Iris pigment epithelial cell (primary cell): ENCODE data around the gene PRKCA.
A peak's percentile ranks its signal among the peaks of the same experiment; 100 is the strongest.
"Not testable (repeated sequence)": the region's sequence is repeated elsewhere in the genome, so short reads cannot be mapped to it uniquely, and the experiment has no call there.

Source experiments
- DNase-seq: peaks from one replicate; pipeline ENCODE4 v3.0.0-alpha.2; 2011; ENCODE audit warnings: low read depth

The PRKCA gene

DNA sequence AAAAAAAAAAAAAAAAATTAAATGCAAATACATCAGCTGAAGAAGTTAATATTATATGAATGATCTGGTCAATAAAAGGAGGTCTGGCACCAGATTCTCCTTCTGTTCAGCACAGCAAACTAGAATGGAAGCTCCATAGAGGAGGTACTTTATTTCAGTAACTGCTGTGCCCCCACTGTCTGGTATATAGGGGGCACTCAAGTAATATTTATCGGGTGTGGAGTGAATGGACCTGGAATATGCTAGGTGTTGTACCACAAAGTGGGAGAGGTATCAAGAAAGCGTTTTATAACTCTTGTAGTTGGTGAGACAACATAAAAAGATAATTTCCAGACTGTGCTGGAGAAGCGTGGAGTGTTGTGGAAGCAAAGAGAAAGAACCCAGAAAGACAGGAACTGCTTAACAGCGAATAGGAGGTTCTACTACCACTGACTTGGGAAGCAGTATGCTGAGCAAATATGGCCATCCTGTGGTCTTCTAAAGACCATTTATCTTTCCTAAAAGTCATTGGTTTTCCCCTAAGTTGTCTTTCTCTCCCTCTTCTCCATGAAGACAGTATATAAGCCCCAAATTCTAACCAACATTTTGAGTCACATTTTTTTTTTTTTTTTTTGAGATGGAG lies 12.2 kb upstream of the PRKCA start:
- DNase-seq = no peak

- DNase-seq = no peak
Measured at GRCh38 chr17:66292353-66292752, 10.1 kb upstream of the PRKCA start.

GRCh38 chr17:66296289-66296725 lies 6.1 kb upstream of the PRKCA start:
- DNase-seq = no peak

- DNase-seq = not testable (repeated sequence)
Measured at GRCh38 chr17:66297443-66297842, 5.0 kb upstream of the PRKCA start.

GRCh38 chr17:66299711-66300110 lies 2.7 kb upstream of the PRKCA start:
- DNase-seq = peak; percentile 67

- peak; percentile 58 for DNase-seq
Measured at GRCh38 chr17:66300956-66301355, 1.5 kb upstream of the PRKCA start.

DNA sequence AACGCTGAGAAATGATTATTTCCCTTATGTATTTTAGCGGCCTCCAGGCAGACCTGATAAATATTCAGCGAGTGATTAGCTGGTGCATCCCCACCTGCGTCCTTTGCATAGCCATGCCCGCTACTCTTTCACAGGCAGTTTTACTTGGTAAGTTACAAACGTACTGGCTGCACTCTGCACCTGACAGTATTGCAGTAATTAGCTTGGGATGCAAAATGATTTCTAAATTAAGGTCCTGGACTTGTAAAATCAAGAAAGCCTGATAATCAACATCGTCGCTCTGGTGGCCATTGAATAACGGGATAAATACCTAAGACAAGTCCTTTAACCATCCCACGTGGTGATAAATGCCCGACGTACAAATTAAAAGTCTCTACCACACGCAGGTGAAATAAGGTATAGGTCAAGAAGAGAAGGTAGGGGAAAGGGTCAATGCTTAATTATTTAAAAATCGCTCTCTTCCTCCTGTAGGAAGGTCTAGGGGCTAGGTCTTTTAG lies 998 bp upstream of the PRKCA start:
- DNase-seq = no peak

GRCh38 chr17:66302761-66303626 lies 581 bp downstream of the PRKCA start:
- no peak for DNase-seq

DNA sequence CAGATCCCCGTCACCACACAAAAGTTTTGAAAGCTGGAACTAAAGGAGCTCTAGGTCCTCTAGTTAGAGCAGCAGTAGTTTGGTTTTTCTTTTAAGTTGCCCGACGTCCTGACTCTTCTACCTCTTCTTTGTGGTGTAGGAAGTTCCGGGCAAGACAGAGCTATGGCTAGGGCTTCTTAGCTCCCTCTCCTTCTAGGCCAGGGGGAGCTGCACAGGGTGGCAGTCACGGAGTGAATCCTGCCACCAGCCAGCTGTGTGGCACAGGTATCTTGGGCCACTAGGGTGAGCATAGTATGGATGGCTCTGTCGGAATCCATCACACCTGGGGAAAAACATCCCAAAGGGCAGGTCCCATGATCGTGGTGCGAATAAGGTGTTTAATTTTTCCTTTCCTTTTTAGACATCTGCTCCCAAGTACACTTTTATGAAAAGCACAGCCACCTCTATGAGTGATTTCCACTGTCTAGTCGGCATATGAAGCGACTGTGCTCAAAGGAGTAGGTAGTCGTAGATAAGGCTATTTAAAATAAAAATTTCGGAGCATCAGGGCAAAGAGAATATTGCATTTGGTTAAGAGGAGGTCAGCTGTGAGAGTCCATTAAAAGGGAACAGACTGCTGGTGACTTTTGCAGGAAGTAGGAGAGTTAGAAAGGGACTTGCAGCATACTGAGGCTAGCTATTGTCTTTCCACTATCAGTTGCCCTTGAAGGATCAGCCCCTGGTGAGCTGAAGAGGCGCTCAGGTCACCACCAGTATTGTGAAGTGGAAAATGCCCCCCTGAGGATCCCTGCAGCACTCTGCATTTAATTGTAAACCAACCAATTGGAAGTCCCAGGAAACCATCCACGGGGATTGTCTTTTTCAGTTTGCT lies 2.1 kb downstream of the PRKCA start:
- DNase-seq = no peak

DNA sequence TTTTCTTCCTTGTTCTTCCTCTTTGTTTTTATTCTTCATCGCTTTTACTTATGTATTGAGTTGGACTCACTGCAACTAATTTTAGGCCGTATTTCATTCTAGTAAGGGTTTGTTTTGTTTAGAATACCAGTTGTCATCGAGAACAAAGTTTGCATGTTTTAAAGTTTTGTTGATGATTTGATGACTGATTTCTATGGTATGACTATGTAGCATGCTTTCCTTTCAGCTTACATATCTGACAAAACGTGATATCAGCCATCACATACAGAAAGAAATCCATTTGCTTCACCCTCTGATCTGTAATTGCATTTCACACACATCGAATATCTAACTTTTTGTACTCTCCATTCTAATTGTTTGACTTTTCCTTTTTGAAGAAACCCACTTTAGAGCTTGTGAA lies 4.0 kb downstream of the PRKCA start:
- DNase-seq = peak; percentile 78

GRCh38 chr17:66307257-66307656 lies 4.8 kb downstream of the PRKCA start:
- DNase-seq = no peak

DNA sequence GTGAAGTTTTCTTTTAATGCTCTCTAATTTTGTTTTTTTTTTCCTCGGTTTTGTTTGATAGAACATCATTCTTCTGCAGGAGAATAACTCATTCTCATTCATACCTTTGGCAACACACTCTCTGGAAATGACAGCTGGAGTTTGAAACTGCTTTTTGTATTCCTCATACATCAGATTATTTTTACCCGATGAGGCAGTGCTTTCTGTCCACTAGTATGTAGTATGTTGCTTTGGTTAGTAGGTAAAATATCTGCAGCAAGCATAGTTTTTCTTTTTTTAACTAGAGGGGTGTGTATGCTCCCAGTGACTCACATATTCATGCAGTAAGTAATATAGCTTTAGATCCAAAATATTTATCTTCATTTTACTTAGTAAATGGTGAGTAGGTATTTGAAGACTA lies 6.4 kb downstream of the PRKCA start:
- no peak for DNase-seq

- DNase-seq = no peak
Measured at GRCh38 chr17:66309793-66310192, 7.4 kb downstream of the PRKCA start.

DNA sequence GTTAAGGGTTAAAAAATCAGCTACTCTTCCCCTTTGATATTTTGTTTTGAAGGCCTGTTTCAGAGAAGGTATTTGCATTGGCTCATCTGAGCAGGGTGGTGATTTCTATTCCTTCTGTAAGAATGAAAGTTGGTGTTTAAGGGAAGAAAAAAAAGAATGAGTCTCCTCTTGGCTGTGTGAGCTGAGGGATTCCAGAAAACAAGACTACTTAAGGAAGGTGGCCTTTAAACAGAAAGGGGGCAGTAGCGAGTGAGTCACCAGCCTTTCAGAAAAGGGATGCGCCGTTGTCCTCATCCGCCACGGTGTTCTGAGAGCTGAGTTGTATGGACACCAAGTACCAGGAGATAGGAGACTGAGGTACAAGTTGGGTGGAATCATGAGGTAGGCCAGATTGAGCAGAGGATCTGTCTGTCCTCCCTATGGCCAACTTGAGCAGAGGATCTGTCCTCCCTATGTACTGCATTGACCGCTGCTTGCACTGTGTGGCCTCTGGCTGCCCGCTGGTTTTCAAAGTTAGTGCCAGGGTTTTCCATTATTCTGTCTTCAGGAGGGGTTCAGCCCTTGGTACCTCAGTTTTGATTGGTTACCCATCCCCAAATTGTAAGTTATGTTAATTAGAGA lies 8.2 kb downstream of the PRKCA start:
- DNase-seq = no peak

DNA sequence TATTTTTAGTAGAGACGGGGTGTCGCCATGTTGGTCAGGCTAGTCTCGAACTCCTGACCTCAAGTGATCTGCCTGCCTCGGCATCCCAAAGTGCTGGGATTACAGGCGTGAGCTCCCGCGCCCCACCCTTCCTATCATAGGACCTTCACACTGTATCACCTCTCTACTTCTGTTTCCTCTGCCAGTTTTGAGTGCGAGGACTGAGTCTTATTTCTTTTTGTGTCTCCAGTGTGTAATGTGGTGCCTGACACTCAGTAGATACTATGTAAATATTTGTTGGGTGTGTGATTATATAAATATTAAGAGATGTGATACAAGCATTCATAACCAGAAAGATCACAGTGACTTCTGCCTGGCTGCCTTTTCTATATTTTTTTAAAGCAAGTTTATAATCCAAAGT lies 10.5 kb downstream of the PRKCA start:
- DNase-seq = no peak

DNA sequence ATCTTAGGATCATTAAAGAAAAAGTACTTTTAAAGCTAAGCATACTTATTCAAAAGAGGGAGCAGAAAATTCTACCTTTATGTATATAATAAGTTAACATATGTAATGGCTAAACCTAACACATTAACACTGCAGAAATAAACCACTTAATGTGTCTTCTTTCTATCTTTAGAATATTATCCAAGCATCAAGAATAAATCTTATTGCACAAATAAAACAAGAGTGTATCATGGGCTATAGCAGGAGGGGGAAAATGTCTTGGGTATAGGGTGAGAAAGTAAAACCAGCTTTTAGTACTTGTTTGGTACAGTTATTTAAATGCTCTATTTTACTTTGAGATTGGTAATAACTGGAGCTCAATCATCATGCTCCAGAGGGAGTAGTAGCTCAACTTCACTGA lies 10.9 kb downstream of the PRKCA start:
- DNase-seq = no peak

- no peak for DNase-seq
Measured at GRCh38 chr17:66313995-66314659, 11.7 kb downstream of the PRKCA start.

- no peak for DNase-seq
Measured at GRCh38 chr17:66317629-66318028, 15.2 kb downstream of the PRKCA start.

DNA sequence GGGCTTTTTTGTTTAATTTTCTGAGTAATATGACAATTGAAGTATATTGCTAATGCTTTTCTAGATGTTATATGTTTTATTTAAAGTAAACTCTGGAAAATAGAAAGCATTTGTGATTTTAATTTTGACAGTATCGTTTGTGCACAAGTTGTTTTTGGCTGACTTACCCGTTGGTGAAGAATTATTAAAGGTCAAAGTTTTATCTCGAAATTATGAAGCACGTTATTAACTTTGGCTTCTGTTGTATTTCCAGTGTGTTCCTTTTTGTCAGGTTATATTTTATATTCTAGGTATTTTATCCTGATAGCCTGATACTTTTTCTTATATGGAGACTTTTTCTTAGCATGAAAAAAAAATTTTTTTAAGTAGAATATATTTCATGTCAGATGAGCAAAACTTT lies 16.8 kb downstream of the PRKCA start:
- no peak for DNase-seq

GRCh38 chr17:66322764-66323163 lies 20.4 kb downstream of the PRKCA start:
- DNase-seq = no peak

- not testable (repeated sequence) for DNase-seq
Measured at GRCh38 chr17:66324381-66325004, 22.1 kb downstream of the PRKCA start.
